Measurements from ENCODE around the gene AXIN2.

DNA sequence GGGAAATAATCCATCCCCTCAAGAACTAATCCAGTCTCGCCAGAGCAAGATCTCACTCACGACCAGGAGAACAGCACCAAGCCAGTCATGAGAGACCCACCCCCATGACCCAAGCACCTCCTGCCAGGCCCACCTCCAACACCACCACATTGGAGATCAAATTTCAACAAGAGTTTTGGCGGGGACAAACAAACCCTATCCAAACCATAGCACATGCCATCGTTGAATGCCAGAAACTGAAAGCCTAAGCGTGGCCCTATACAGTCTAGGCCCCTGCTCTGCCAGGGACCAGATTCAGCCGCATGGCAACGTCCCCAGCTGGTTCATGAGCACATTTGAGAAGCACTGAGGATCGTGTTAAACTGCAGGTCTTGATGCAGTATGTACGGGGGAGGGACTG lies 57.3 kb downstream of the AXIN2 start:
- no peak for TF ChIP-seq POLR2A (IDR thresholded peaks at IDR 0.05)
- TF ChIP-seq, protein P1, sequence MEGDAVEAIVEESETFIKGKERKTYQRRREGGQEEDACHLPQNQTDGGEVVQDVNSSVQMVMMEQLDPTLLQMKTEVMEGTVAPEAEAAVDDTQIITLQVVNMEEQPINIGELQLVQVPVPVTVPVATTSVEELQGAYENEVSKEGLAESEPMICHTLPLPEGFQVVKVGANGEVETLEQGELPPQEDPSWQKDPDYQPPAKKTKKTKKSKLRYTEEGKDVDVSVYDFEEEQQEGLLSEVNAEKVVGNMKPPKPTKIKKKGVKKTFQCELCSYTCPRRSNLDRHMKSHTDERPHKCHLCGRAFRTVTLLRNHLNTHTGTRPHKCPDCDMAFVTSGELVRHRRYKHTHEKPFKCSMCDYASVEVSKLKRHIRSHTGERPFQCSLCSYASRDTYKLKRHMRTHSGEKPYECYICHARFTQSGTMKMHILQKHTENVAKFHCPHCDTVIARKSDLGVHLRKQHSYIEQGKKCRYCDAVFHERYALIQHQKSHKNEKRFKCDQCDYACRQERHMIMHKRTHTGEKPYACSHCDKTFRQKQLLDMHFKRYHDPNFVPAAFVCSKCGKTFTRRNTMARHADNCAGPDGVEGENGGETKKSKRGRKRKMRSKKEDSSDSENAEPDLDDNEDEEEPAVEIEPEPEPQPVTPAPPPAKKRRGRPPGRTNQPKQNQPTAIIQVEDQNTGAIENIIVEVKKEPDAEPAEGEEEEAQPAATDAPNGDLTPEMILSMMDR (IDR thresholded peaks at IDR 0.05) = no peak

Data from thyroid gland (tissue), 4 donors.